ENCODE data around the gene SYNCRIP. TPM values are rescaled to one million over a fixed set of nuclear protein-coding genes. Genes with fewer than 3 reads are reported as not detected.

The SYNCRIP gene
- total RNA-seq, 1 experiment from 2014 or later = 199 TPM

- no peak overlapping the region for H3K18ac ChIP-seq (ENCODE audit: insufficient read length, low read depth, low read length)
- peak overlapping the region; percentile 16 for H3K27ac ChIP-seq (ENCODE audit: insufficient read length, low read depth, low read length)
- H2BK20ac ChIP-seq (ENCODE audit: low read depth, low read length, poor library complexity, severe bottlenecking) = no peak overlapping the region
- H3K36me3 Mint-ChIP-seq (ENCODE audit: insufficient read depth in 1 of 3, low read depth in 3 of 3) = peaks cover 45 to 54% (median 51%) of the 10 kb centered on the region in 3 experiments
- H3K27me3 Mint-ChIP-seq (ENCODE audit: low read depth) = peaks cover 4% of the 10 kb centered on the region; the same call in 1 of the 2 replicates
- peaks cover 3% of the 10 kb centered on the region for H4K20me1 ChIP-seq (ENCODE audit: control insufficient read depth, insufficient read depth, insufficient read length)
- no peak overlapping the region for H3K9ac ChIP-seq (ENCODE audit: extremely low read depth, insufficient read length, low read length)
- H3K27ac Mint-ChIP-seq = peak overlapping the region; percentile 0 to 78 (median 12); a peak in 5 of 7 replicates
- peak overlapping the region in 1 of 2 experiments; percentile 6; a peak in 2 of 5 replicates for H3K4me3 Mint-ChIP-seq
- peaks cover 27% of the 10 kb centered on the region; the same call in 1 of the 2 replicates for H3K79me2 ChIP-seq (ENCODE audit: insufficient read depth, low read length)
- H3K4me2 ChIP-seq (ENCODE audit: insufficient read depth, insufficient read length, low read length) = no peak overlapping the region
- H3K9me3 Mint-ChIP-seq = peaks cover 6 to 8% of the 10 kb centered on the region in 2 experiments; a peak in 4 of 5 replicates
- no peak for DNase-seq
- H4K91ac ChIP-seq (ENCODE audit: insufficient read length, low read depth, low read length) = no peak overlapping the region
- H3K4me1 ChIP-seq (ENCODE audit: insufficient read depth, low read length) = peaks cover 2% of the 10 kb centered on the region; the same call in 1 of the 2 replicates
- H3K4ac ChIP-seq (ENCODE audit: low read depth, low read length) = no peak overlapping the region
- no peaks in the 10 kb centered on the region for H3K27me3 ChIP-seq (ENCODE audit: insufficient read depth, low read length)
- no peak overlapping the region for H4K8ac ChIP-seq (replicated peaks; ENCODE audit: insufficient read length, low read depth, low read length)
- H2BK15ac ChIP-seq (ENCODE audit: low read depth, low read length) = no peak overlapping the region
- H3K23me2 ChIP-seq (ENCODE audit: insufficient read length, low read depth, low read length, poor library complexity, severe bottlenecking) = peaks cover 4% of the 10 kb centered on the region
- no peaks in the 10 kb centered on the region for H3K79me1 ChIP-seq (ENCODE audit: insufficient read depth, low read depth, low read length, poor library complexity, severe bottlenecking)
- H3K9me3 ChIP-seq (ENCODE audit: control insufficient read depth, low read depth, low read length) = no peaks in the 10 kb centered on the region
- H2AK5ac ChIP-seq (ENCODE audit: insufficient read length, low read length) = no peak overlapping the region
- H2BK12ac ChIP-seq (ENCODE audit: insufficient read length, low read depth, low read length) = no peak overlapping the region
- no peak overlapping the region for H3K23ac ChIP-seq (ENCODE audit: insufficient read length, low read depth, low read length)
- H3K4me1 Mint-ChIP-seq = peaks cover 46 to 47% of the 10 kb centered on the region in 2 experiments
- WGBS (ENCODE audit: extremely low coverage, insufficient read length, low lambda C conversion rate) = no CpG with 5 or more reads among the region's 4 CpGs
- H4K5ac ChIP-seq (ENCODE audit: insufficient read length, low read depth, low read length) = no peak overlapping the region
- no peak overlapping the region for H3K14ac ChIP-seq (ENCODE audit: insufficient read depth, low read length)
- no peak overlapping the region for H2AFZ ChIP-seq (ENCODE audit: low read length)
- no peak overlapping the region for H2BK5ac ChIP-seq (ENCODE audit: insufficient read length, low read length)
- H2BK120ac ChIP-seq (ENCODE audit: low read depth, low read length, poor library complexity, severe bottlenecking) = no peak overlapping the region
- H3T11ph ChIP-seq (ENCODE audit: low read length) = no peak overlapping the region
- H3K56ac ChIP-seq (ENCODE audit: insufficient read length, low read depth, low read length) = no peak overlapping the region
- no peak for TF ChIP-seq CTCF (conservative IDR thresholded peaks at IDR 0.05)
Observed at GRCh38 chr6:85673198-85674139, 30.8 kb upstream of the SYNCRIP start.

All from H9 (cell line).